Measurements from ENCODE around the gene SCAMP3.
"Not testable (repeated sequence)": the region's sequence is repeated elsewhere in the genome, so short reads cannot be mapped to it uniquely, and the experiment has no call there.

Gene SCAMP3

DNA sequence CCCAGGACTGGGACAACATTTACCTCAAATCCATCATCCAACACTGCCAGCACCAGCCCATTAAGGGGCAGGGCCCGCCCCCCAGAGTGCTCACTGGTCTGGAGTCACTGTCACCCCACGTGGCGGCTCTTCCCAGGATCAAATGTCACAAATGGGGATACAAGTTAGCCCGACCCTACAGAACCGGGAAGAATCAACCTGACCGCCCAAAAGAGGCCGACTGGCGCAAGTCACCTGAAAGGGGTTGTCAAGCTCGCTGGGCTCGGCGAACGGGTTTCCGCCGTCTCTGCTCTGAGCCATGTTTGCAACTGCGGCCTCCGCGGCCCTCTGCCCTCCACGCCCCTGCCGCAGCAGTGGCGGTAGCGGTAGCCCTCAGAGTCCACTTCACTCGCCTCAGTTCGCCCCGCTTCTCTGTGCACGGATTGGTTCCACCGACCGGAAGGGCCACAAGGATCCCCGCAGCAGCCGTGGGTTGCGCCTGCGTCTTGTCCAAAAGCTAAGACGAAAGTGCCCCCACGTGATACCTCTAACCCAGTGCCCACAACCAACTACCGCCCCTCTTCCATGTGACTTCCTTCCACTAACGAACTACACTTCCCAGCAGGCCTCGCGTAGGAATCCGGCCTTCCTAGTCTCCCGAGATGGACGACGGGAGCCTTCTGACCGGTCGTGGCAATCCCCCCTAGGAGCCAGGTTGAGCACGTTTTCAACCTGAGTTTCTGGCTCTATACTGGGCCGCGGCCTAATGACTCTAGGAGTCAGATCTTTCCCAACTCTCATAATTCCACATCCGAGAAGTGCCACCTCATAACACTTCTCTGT, at the start of gene SCAMP3:
Gene SCAMP3 (minus strand): TSS at position 509 of the 822 bp plus-strand sequence. CDS start 209 bp downstream, at position 300.
- DNase-seq, result peak; percentile 97

DNA sequence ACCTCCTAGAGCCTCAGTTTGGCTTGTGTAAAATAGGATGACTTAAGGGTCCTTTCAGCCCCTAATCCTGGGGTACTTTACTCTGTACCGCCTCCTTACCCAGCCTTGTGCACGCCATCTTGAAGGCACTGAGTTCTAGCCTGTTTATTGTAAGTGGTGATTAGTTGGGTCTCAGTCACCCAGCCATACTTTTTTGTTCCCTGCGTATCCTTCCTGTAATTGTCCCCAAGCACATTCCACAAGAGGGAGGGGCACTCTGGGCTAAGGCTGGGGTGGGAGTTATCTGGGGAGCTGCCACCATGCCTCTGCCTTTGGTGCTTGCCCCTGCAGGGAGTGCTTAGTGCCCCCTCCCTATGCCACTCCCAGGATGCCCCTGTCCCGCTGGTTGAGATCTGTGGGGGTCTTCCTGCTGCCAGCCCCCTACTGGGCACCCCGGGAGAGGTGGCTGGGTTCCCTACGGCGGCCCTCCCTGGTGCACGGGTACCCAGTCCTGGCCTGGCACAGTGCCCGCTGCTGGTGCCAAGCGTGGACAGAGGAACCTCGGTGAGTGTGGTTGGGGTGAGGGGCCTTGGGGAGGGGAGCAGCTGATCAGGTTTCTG, 47.4 kb upstream of the SCAMP3 start:
- DNase-seq, result no peak

DNA sequence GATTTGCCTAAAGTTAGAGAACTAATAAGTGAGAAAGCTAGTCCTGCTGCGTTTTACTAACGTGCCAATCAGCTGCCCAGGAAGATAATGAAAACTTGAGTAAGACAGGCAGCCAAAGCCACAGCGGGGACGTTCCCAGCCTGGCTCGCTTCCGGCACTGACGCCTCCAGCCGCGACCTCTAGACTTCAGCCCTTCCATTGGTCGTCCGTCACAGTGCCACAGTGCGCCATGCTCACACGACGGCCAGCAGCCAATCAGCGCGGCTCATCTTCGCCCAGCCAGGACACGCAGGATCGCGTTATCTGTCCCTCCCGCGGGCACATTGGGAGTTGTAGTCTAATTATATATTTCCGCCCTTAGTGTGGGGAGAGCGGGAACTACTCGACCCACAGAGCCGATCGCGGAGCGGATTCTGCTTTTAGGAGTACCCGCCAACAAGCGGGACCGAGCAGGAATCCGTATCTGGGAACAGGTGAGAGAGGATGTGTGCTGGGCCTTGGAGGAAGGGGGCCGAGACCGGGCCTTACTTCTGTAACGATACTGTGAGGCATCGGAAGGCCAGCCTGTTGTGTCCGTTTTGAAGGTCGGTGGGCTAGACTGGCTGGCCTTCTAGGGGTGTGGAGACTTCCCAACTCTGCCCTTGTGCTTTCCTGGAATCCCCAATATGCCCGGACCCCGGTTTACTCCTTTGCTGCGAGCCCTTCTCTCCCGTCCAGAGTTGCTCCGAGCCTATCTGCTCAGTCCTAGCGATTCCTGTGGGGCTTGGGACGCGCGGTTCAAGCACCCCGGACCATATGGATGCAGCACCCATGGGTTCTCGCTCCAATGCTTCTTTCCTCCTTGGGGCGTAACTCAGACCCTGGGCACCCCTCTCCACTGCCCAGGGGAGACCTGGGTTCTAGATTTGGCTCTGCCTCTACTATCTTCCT, 46.6 kb upstream of the SCAMP3 start, which contains the start of gene FDPS:
Gene FDPS (plus strand): TSS at position 374 of the 930 bp plus-strand sequence. CDS start 924 bp downstream, outside the sequence.
- peak; percentile 94 for DNase-seq

DNA sequence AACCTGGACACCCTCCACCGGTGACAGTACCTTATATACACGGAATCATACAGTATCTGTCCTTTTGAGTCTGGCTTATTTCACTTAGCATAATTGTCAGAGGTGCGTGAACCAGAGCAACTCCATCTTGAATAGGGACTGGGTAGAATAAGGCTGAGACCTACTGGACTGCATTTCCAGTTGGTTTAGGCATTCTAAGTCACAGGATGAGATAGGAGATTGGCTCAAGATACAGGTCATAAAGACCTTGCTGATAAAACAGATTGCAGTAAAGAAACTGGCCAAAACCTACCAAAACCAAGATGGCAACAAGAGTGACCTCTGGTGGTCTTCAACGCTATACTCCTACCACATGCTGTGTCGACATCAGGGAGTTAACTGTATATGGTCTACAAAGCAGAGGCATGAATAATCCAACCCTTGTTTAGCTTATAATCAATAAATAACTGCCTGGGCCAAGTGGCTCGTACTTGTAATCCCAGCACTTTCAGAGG, 45.1 kb upstream of the SCAMP3 start:
- no peak for DNase-seq

DNA sequence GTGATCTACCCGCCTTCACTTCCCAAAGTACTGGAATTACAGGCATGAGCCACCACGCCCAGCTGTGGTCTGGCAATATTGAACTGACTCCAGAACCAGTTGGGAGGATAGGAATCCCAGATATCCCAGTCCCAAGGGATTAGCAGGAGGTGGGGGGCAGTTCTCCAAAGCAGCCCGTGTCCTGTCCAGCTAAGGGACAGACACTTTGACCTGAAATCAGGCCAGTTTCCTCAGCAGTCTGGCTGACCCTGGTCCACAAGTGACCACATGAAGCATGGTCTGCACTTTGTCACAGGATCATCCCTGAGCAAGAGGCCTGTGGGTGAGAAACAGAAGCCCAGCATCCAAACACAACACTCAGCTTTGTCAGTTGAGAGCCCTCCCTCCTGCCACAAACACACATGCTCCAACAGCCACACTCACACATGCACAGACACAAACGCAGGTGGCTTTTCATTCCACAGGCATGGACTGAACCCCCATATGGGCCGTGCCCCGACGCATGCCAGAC, 43.8 kb upstream of the SCAMP3 start:
- no peak for DNase-seq

DNA sequence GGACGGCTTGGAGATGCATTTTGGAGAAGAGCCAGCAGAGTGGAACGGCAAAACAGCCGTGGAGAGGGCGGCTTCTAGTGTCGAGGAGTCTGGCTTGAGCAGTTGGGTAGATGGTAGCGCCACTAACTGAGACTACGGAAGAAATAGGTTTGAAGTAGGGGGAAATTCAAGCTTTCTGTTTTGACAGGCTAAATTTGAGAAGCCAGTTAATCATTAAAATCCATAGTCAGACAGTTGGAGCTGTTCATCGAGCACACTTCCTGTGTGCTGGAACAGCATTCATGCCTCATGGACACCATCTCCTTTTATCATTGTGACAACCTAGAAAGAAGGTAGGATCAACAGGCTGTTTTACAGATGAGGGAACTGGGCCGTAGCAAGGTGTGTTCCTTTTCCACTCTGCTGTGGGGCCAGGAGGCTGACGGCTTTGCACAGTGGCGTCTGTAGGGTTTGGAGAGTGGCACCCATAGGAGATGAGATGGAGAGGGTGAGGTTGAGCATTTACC, 42.5 kb upstream of the SCAMP3 start:
- DNase-seq, result no peak

DNA sequence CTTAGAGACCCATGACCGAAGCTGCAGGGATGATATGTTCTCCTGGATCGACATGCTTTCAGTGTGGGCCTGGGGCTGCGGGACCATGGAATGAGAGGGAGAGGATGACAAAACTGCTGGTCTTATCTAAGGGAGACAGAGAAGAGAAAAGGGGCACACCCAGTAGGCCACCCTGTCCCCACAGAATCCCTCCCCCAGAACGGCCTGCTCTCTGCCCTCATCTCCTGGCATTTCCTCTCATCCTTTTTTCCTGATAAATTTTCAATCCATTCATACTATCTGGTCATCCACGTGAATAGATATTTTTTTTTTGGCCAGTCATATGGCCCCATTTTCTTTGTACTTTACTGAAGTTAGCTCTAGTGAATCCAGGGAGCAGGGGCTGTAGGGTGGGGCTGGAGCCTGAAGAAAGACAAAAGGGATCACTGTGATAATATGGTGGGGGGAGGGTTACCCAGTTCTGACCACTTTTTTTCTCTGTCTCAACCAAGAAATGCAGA, 39.2 kb upstream of the SCAMP3 start, which contains the start of gene PKLR:
Gene PKLR (minus strand): TSS at position 97 of the 500 bp plus-strand sequence. CDS start 43 bp downstream, at position 54.
- no peak for DNase-seq

DNA sequence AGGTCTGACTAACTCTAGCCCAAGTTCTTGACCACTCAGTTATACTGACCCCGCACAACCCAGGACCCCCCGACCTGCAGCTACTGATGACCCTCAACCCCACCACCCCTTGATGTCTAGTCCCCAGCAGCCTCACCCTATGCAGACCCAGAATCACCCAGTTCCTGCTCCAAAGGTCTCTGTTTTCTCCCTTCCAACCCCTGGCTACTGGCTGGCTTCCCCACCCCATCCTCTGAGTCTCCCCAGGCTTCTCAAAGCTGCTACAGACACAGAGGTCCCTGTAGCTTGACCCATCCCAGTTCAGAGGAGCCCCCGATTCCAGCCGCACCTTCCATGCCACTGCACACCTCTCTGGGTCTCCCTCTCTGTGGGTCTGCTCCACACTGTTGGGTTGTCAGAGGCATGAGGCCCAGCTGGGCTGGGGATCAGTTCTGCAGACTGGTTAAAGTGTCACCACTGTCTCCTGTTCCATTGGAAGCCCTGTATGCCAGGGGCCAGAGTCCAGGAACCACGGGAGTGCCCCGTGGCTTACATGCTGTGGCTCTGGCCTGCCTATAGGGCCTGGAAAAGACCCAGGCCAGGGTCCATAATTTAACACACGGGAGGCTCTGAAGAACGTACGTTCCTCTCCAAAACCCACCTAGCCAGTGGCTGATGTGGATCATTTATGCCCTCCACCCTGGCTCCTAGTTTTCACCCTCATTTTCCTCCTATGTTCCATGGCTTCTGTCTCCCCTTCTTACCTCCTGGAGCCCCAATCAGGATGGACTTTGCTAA, 38.6 kb upstream of the SCAMP3 start:
- DNase-seq, result no peak

DNA sequence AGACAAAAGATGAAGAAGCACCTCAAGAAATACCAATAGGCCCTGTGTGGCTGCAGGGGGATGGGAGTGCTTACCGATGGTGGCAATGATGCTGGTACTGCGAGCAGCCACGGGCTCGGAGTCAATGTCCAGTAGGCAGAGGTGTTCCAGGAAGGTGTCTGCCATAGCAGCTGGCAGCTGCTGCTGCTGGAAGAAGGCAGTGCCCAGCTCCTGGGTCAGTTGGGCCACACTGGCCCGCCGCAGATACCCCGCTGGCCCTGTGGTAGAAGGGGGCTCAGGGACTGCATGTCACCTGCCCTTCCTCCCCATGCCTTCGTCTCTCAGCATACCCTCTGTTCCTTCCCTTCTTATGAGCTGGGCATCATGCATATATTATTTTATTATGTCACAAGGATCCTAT, 37.9 kb upstream of the SCAMP3 start:
- no peak for DNase-seq

DNA sequence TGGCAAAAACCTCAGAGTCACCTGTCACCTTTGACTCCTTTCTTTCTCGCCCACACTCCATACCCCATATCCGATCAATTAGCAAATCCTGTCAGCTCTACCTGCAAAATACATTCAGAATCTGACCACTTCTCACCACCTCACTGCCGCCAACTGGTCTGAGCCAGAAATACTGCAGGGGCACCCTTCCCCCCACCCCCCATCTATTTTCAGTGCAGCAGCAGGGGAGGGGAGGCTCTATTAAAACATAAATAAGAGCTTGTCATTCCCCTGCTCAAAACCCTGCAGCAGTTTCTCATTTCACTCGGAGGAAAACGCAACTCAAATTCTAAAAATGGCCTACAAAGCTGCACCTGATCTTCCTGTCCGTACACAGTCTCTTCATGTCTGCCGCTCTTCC, 35.2 kb upstream of the SCAMP3 start:
- no peak for DNase-seq

DNA sequence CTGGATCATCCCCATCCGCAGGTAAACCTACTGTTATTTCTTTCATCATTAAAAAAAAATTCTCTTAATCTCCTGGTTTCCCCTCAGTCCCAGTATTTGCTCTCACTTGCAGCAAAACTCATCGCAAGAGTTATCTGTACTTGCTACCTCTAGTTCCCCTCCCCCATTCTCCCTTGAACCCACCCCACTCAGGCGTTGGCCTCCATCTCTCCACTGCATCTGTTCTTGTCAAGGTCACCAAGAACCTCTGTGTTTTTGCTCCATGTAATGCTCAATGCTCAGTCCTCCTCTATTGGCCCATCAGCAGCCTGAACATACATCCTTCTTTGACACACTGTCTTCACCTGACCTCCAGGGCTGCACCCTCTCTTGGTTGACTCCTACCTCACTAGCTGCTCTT, 34.5 kb upstream of the SCAMP3 start:
- no peak for DNase-seq

DNA sequence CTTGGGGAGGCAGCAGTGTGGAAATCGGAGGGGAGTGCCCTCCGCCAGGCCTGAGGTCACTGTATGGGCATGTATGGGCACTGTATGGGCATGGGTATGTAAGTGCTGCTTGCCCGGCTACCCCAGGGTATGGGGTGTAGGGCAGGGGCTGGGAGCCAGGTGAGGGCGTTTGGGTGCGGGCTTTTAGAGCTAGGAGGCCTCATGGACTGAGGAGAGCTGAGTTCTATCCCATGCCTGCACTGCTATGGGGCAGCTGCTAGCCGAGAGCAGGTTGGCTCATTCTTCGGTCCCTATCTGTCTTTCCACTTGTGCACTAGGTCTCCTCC, 33.7 kb upstream of the SCAMP3 start:
- no peak for DNase-seq

DNA sequence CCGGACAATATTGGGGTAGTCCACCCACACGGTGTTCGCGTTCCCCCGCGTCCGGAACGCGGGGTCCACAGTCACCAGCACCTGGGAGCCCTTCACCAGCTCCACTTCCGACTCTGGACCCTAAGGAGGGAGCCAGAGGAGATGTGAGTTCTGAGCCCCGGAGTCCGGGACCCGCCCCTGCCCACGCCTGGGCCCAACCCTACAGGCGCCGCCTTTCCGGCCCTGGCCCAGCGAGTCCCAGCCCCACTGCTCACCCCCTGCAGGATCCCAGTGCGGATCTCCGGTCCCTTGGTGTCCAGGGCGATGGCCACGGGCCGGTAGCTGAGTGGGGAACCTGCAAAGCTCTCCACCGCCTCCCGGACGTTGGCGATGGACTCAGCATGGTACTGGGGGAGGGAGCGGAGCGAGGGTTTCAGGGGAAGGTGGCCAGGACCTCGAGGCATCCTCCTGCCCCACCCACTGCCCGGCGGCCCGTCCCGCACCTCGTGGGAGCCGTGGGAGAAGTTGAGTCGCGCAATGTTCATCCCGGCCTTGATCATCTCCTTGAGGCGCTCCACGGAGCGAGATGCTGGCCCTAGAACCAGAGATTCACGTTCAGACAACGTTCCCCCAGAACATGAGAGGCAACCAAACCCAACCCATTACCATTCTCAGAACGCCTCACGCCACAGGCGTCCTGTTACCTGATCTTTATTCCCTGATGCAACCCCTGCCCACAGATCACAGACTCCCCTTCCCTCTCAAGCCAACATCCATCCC, 33.2 kb upstream of the SCAMP3 start:
- DNase-seq, result no peak

DNA sequence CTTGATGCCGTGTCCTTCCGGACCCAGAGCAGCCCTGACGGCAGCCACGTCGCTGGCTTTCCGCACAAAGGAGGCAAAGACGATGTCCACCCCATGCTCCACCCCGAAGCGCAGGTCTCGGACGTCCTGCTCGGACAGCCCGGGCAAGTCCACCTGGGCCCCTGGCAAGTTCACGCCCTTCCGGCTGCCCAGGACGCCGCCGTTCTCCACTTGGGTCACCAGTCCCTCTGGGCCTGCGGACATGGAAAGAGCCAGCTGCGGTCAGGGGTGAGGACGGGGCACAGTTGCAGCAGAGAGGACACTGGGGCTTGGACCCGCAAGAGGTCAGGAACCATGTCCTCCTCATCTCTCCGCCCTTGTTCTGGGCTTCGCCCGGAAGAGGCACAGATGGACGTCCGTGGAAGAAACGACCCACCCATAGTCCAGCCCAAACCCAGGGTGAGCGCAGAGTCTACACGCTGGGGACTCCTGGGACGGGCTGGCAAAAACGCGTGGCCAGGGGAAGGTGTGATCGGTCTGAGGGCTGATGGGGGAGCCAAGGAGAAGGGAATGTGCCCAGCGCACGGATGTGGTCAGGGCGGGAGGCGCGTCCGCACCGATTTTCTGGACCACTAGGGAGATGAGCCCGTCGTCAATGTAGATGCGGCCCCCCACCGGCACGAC, 32.5 kb upstream of the SCAMP3 start:
- no peak for DNase-seq

DNA sequence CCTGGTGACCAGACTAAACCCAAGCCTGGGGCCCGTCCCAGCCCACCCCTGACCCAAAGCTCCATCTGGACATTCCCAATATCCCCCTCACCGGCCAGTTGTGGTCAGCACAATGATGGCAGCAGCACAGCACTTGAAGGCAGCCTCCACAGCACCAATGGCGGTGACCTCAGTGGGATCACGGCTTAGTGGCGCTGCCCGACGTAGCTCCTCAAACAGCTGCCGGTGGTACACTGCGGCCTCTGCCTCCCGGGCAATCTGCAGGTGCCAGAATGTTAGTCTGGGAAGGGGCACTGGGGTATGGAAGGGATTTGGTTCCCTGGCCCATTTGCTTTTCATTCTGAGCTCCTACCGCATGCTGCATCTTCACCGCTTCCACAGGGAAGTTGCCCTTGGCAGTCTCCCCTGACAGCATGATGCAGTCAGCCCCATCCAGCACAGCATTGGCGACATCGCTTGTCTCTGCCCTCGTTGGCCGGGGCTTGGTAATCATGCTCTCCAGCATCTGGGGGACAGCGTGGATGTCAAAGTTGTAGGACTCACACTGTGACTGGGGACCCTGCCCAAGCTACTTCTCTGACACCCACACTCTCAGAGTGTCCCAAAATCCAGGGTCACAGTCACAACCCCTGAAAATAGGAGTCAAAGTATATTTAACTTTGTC, 31.1 kb upstream of the SCAMP3 start:
- DNase-seq, result no peak

DNA sequence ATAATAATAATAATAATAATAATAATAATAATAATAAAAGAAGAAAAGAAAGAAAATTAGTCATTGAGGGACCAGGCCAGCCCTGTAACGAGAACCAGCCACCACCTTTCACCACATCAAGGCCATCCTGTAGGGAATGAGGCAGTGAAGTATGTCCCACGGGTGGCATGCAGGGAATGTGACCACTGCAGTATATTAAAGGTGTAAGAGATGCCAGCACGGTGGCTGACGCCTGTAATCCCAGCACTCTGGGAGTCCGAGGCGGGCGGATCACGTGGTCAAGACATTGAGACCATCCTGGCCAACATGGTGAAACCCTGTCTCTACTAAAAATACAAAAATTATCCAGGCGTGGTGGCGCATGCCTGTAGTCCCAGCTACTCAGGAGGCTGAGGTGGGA, 28.8 kb upstream of the SCAMP3 start:
- DNase-seq, result not testable (repeated sequence)

DNA sequence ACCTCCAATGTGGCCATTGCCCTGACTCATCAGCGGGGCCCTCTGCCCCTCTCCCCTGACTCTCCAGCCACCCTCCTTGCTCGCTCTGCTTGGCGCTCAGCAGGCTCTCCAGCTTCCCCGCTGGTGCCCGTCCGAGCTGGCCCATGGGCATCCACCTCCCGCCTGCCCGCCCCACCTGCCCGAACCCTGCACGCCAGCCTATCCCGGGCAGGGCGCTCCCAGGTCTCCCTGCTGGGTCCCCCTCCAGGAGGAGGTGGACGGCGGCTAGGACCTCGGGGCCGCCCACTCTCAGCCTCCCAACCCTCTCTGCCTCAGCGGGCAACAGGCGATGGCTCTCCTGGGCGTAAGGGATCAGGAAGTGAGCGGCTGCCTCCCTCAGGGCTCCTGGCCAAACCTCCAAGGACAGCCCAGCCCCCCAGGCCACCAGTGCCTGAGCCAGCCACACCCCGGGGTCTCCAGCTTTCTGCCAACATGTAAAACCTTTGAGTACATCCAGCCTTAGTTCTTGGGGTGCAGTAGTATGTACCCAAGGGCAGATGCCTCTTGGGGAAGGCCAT, 25.9 kb upstream of the SCAMP3 start:
- DNase-seq, result no peak

DNA sequence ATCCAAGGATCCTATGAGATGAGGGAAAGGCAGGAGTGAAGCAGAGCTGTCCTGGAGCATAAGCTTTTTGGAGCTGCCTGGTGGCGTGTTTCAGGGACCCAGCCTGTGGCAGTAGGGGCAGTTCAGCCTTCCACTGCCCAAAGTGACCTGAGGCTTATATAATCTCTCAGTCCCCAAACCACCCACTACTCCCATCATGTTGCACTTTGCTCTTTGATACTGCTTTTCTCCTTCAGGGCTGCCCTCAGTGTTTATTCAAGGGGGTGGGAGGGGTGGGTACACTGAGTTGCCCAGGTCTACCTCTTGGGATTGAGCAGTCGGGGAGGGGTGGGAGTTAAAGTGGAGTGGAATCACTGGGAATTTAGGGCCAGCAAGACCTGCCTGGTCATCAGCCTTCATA, 24.4 kb upstream of the SCAMP3 start:
- no peak for DNase-seq

DNA sequence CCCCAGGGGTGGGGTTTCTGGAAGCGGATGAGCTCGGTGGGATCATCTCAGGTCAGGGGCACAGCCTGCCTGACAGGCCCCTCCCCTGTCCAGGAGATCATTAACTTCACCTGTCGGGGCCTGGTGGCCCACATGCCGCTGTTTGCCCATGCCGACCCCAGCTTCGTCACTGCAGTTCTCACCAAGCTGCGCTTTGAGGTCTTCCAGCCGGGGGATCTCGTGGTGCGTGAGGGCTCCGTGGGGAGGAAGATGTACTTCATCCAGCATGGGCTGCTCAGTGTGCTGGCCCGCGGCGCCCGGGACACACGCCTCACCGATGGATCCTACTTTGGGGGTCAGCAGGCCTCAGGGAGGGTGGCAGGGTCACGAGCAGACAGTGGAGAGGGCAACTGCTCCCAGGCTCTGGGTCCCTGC, 23.5 kb upstream of the SCAMP3 start:
- no peak for DNase-seq

All from NCI-H2029 treated with DMSO at 0.1 percent for 48 hours (cell line).